Stimulated activated CD4-positive, alpha-beta T cell treated with anti-CD3 and anti-CD28 coated beads, TNF-alpha, amount 100 ng/mL, for 24 hours (primary cell): ENCODE results near the gene COBL.

ENCODE experiments used
- DNase-seq, 3 experiments: peaks; one replicate each; pipeline ENCODE4 v3.0.0-alpha.2; 2020; ENCODE audit warnings: low read depth in 3 of 3

COBL gene

GRCh38 chr7:51303142-51303525 lies 13.5 kb downstream of the COBL start:
- DNase-seq, result no peak

GRCh38 chr7:51301806-51302205 lies 14.8 kb downstream of the COBL start:
- DNase-seq, result no peak

- DNase-seq, result no peak
Measured at GRCh38 chr7:51300762-51301674, 15.6 kb downstream of the COBL start.

- no peak for DNase-seq
Measured at GRCh38 chr7:51299391-51300133, 17.0 kb downstream of the COBL start.

GRCh38 chr7:51298912-51299311 lies 17.7 kb downstream of the COBL start:
- no peak for DNase-seq

GRCh38 chr7:51297986-51298385 lies 18.6 kb downstream of the COBL start:
- no peak for DNase-seq

GRCh38 chr7:51295440-51296245 lies 21.0 kb downstream of the COBL start:
- no peak for DNase-seq

GRCh38 chr7:51292596-51292995 lies 24.0 kb downstream of the COBL start:
- DNase-seq, result no peak

GRCh38 chr7:51290702-51291540 lies 25.7 kb downstream of the COBL start:
- DNase-seq, result no peak

GRCh38 chr7:51290304-51290637 lies 26.3 kb downstream of the COBL start:
- DNase-seq, result no peak

GRCh38 chr7:51289623-51290303 lies 26.8 kb downstream of the COBL start:
- DNase-seq, result no peak

GRCh38 chr7:51288896-51289622 lies 27.6 kb downstream of the COBL start:
- DNase-seq, result no peak

- no peak for DNase-seq
Measured at GRCh38 chr7:51286401-51286800, 30.2 kb downstream of the COBL start.

GRCh38 chr7:51280156-51280555 lies 36.5 kb downstream of the COBL start:
- DNase-seq, result no peak

- DNase-seq, result no peak
Measured at GRCh38 chr7:51279391-51280023, 37.1 kb downstream of the COBL start.

- DNase-seq, result no peak
Measured at GRCh38 chr7:51278797-51279196, 37.8 kb downstream of the COBL start.

GRCh38 chr7:51276967-51277366 lies 39.6 kb downstream of the COBL start:
- DNase-seq, result no peak

- DNase-seq, result no peak
Measured at GRCh38 chr7:51276091-51276605, 40.5 kb downstream of the COBL start.

GRCh38 chr7:51275532-51275931 lies 41.1 kb downstream of the COBL start:
- no peak for DNase-seq
